H1 (cell line): ENCODE measurements around the gene SMIM41. TPM values are rescaled to one million over a fixed set of nuclear protein-coding genes. Genes with fewer than 3 reads are reported as not detected.

ENCODE experiments used
- CTCF ChIA-PET: fragments of 300-600 bp; sonication (Branson Sonifier 250); formaldehyde crosslinking; loops from one replicate; lab custom pipeline; 2021; ENCODE audit not compliant: partially characterized antibody; lab: Charles Lee
- POLR2A ChIA-PET: fragments of 300-600 bp; sonication (Branson Sonifier 250); formaldehyde crosslinking; loops from one replicate; lab custom pipeline; 2021; ENCODE audit warnings: inconsistent platforms; ENCODE audit not compliant: partially characterized antibody; lab: Charles Lee
- DNase-seq, 2 experiments: peaks; one replicate each; pipeline versions ENCODE4 v3.0.0 to v3.0.0-alpha.2; 2010 to 2022; ENCODE audit warnings: low spot score in 2 of 2, low read depth in 1 of 2, mixed read lengths in 1 of 2
- FAIRE-seq: peaks from 2 replicates; lab custom pipeline; 2011; peaks lifted over from hg19 to GRCh38; lab: Jason Lieb, UNC
- H2AFZ ChIP-seq: 2 replicates; pipeline ENCODE4 v1.8.1; 2012; ENCODE audit warnings: low read length, inconsistent platforms
- H2AK5ac ChIP-seq: 2 replicates; pipeline ENCODE4 v1.6.1; 2013; ENCODE audit warnings: low read depth, low read length
- H2BK120ac ChIP-seq: replicated peaks from 2 replicates; pipeline ENCODE3; 2013; ENCODE audit warnings: low read depth, low read length, inconsistent platforms
- H2BK12ac ChIP-seq: 2 replicates; pipeline ENCODE4 v1.6.1; 2013; ENCODE audit warnings: low read depth, low read length
- H2BK15ac ChIP-seq: 2 replicates; pipeline ENCODE4 v1.6.1; 2013; ENCODE audit warnings: low read length
- H2BK20ac ChIP-seq: 2 replicates; pipeline ENCODE4 v1.6.1; 2013; ENCODE audit warnings: low read length
- H2BK5ac ChIP-seq: 2 replicates; pipeline ENCODE4 v1.6.1; 2013; ENCODE audit warnings: low read depth, low read length
- H3K14ac ChIP-seq: 2 replicates; pipeline ENCODE4 v1.6.1; 2013; ENCODE audit warnings: inconsistent platforms; ENCODE audit not compliant: insufficient read length
- H3K18ac ChIP-seq: 2 replicates; pipeline ENCODE4 v1.6.1; 2013; ENCODE audit warnings: low read length; ENCODE audit errors: extremely low read depth
- H3K23ac ChIP-seq: 2 replicates; pipeline ENCODE4 v1.6.1; 2013; ENCODE audit warnings: inconsistent platforms; ENCODE audit not compliant: insufficient read length
- H3K23me2 ChIP-seq: 2 replicates; pipeline ENCODE4 v1.6.1; 2013; ENCODE audit warnings: low read depth, low read length
- H3K27ac ChIP-seq: 2 replicates; pipeline ENCODE4 v1.6.1; 2011; ENCODE audit warnings: low read depth, low read length, inconsistent platforms
- H3K27me3 ChIP-seq, 4 experiments: replicated peaks in 1 of 4; 1 replicate in 1 of 4; 2 replicates in 3 of 4; pipeline versions ENCODE4 v1.6.1 to v1.8.1; 2011 to 2013; ENCODE audit warnings: low read length in 3 of 4, mild to moderate bottlenecking in 3 of 4, inconsistent platforms in 2 of 4, mixed read lengths in 2 of 4, moderate library complexity in 1 of 4; ENCODE audit not compliant: control insufficient read depth in 3 of 4, insufficient read depth in 3 of 4; ENCODE audit errors: extremely low read depth in 1 of 4
- H3K36me3 ChIP-seq, 4 experiments: 2 replicates each; pipeline versions ENCODE4 v1.6.1 to v1.8.1; 2011 to 2013; ENCODE audit warnings: mild to moderate bottlenecking in 4 of 4, low read length in 3 of 4, moderate library complexity in 2 of 4, control low read depth in 1 of 4, inconsistent platforms in 1 of 4; ENCODE audit not compliant: insufficient read depth in 4 of 4, control insufficient read depth in 2 of 4
- H3K4ac ChIP-seq: replicated peaks from 2 replicates; pipeline ENCODE3; 2013; ENCODE audit warnings: low read length, low read depth, mixed read lengths, inconsistent platforms; ENCODE audit not compliant: insufficient read length
- H3K4me1 ChIP-seq, 4 experiments: replicated peaks in 1 of 4; 1 replicate in 1 of 4; 2 replicates in 3 of 4; pipeline versions ENCODE4 v1.6.1 to v1.8.1; 2011 to 2013; ENCODE audit warnings: low read length in 3 of 4, inconsistent platforms in 2 of 4, mixed read lengths in 1 of 4; ENCODE audit not compliant: insufficient read depth in 4 of 4, control insufficient read depth in 3 of 4
- H3K4me2 ChIP-seq, 2 experiments: 2 replicates each; pipeline versions ENCODE4 v1.6.1 to v1.8.1; 2011 to 2013; ENCODE audit warnings: low read depth in 2 of 2, low read length in 2 of 2, control low read depth in 1 of 2, inconsistent platforms in 1 of 2, mild to moderate bottlenecking in 1 of 2; ENCODE audit not compliant: insufficient read depth in 1 of 2
- H3K4me3 ChIP-seq, 4 experiments: fragments of 200-600, 300-600 bp in 1 of 4; sonication (generic), shearing (Covaris generic), sonication (Bioruptor Twin) in 1 of 4; 2 replicates each; pipeline versions ENCODE4 v1.5.1 to v1.8.1; 2011 to 2016; ENCODE audit warnings: low read length in 4 of 4, low read depth in 3 of 4, control low read depth in 2 of 4, inconsistent platforms in 2 of 4, mild to moderate bottlenecking in 2 of 4, mixed read lengths in 1 of 4, moderate library complexity in 1 of 4; ENCODE audit not compliant: insufficient read depth in 2 of 4; ENCODE audit errors: extremely low read depth in 1 of 4
- H3K56ac ChIP-seq: replicated peaks from 2 replicates; pipeline ENCODE3; 2013; ENCODE audit warnings: low read depth, mild to moderate bottlenecking, mixed read lengths, low read length, inconsistent platforms; ENCODE audit not compliant: insufficient read length
- H3K79me1 ChIP-seq: 2 replicates; pipeline ENCODE4 v1.6.1; 2013; ENCODE audit warnings: low read depth, low read length, control low read depth
- H3K79me2 ChIP-seq, 2 experiments: 2 replicates each; pipeline versions ENCODE4 v1.6.1 to v1.8.1; 2012 to 2013; ENCODE audit warnings: low read length in 2 of 2, mild to moderate bottlenecking in 2 of 2, inconsistent platforms in 1 of 2; ENCODE audit not compliant: insufficient read depth in 2 of 2, control insufficient read depth in 1 of 2
- H3K9ac ChIP-seq, 4 experiments: replicated peaks in 1 of 4; 1 replicate in 1 of 4; 2 replicates in 3 of 4; pipeline versions ENCODE4 v1.6.1 to v1.8.1; 2011 to 2013; ENCODE audit warnings: low read depth in 3 of 4, low read length in 3 of 4, control low read depth in 2 of 4, mild to moderate bottlenecking in 2 of 4, moderate library complexity in 2 of 4, inconsistent platforms in 1 of 4; ENCODE audit errors: extremely low read depth in 1 of 4
- H3K9me3 ChIP-seq, 2 experiments: 2 replicates each; pipeline versions ENCODE4 v1.6.1 to v1.8.1; 2012 to 2013; ENCODE audit warnings: mild to moderate bottlenecking in 2 of 2, moderate library complexity in 2 of 2, control low read depth in 1 of 2, inconsistent platforms in 1 of 2, low read depth in 1 of 2, low read length in 1 of 2, mixed read lengths in 1 of 2; ENCODE audit not compliant: insufficient read depth in 2 of 2
- H4K20me1 ChIP-seq, 2 experiments: replicated peaks in 1 of 2; 2 replicates each; pipeline versions ENCODE3 to v1.8.1; 2011 to 2013; ENCODE audit warnings: inconsistent platforms in 2 of 2, low read length in 2 of 2, mild to moderate bottlenecking in 1 of 2; ENCODE audit not compliant: insufficient read depth in 2 of 2, control insufficient read depth in 1 of 2
- H4K5ac ChIP-seq: 2 replicates; pipeline ENCODE4 v1.6.1; 2013; ENCODE audit warnings: low read length, low read depth, mixed read lengths, inconsistent platforms; ENCODE audit not compliant: insufficient read length
- H4K8ac ChIP-seq: 2 replicates; pipeline ENCODE4 v1.8.0; 2013; ENCODE audit warnings: mild to moderate bottlenecking, moderate library complexity, low read length, inconsistent platforms; ENCODE audit not compliant: insufficient read depth; ENCODE audit errors: extremely low read depth
- H4K91ac ChIP-seq: replicated peaks from 2 replicates; pipeline ENCODE3; 2013; ENCODE audit warnings: low read length, mixed read lengths, inconsistent platforms; ENCODE audit not compliant: insufficient read length
- CHD2 ChIP-seq: IDR thresholded peaks from 2 replicates; pipeline ENCODE4 v1.6.1; 2012; ENCODE audit warnings: low read length, improper control_type of control experiment
- POLR2A ChIP-seq, 2 experiments: IDR thresholded peaks; 1 replicate in 1 of 2; 2 replicates in 1 of 2; pipeline ENCODE4 v1.6.1; 2011; ENCODE audit warnings: low read depth in 2 of 2, low read length in 2 of 2, mild to moderate bottlenecking in 2 of 2; ENCODE audit errors: control extremely low read depth in 1 of 2
- SIX5 ChIP-seq: IDR thresholded peaks from 2 replicates; pipeline ENCODE4 v1.6.1; 2011; ENCODE audit warnings: mild to moderate bottlenecking, low read depth, low read length
- TAF1 ChIP-seq: IDR thresholded peaks from 2 replicates; pipeline ENCODE4 v1.6.1; 2011; ENCODE audit warnings: mild to moderate bottlenecking, low read depth, low read length
- WGBS, 2 experiments: shearing (Covaris generic) in 1 of 2; methylation state at CpG; one replicate each; pipeline versions ENCODE4 v1.1.6 to v1.1.7; 2013 to 2015; ENCODE audit warnings: low lambda C conversion rate in 2 of 2, mixed read lengths in 2 of 2, inconsistent platforms in 1 of 2, low coverage in 1 of 2, missing lambda C conversion rate in 1 of 2; ENCODE audit not compliant: insufficient replicate concordance in 2 of 2, insufficient coverage in 1 of 2, insufficient read length in 1 of 2; ENCODE audit errors: extremely low coverage in 1 of 2, missing lambda C conversion rate in 1 of 2; 5-methylcytosine and 5-hydroxymethylcytosine counted together
- polyA plus RNA-seq, 7 experiments: library from polyadenylated mRNA; depleted of rRNA in 3 of 7; stranded (reverse) in 5 of 7; unstranded in 2 of 7; fragments of >200 nt in 5 of 7; fragments of 200-250 nt in 2 of 7; gene quantifications; 1 replicate in 5 of 7; 2 replicates in 1 of 7; 4 replicates in 1 of 7; pipeline versions ENCODE4 v1.2.1 to v1.2.3, GENCODE V29; 2011 to 2013; ENCODE audit warnings: missing spikeins in 2 of 7, mixed read lengths in 2 of 7
- total RNA-seq: library from RNA; stranded (reverse); fragmentation: NEBNext Ultra II Directional; extraction: Animal tissue kit (Norgen Biotek cat#: 25700); gene quantifications from 2 replicates; pipeline ENCODE4 v1.2.1, GENCODE V29; 2021

SMIM41 gene
- total and polyA plus RNA-seq, 2 of the 8 experiments (the other 6 are each of a cell fraction or from before 2014, with no cell fraction given) = 0.28 to 0.98 TPM

- no peak for DNase-seq
- WGBS, 2 experiments = 92% methylated on average over 12 of the region's 12 CpGs; no CpG with 5 or more reads in 1 of the 2 experiments
- H3K27me3 ChIP-seq = 0 out of 7 replicates have a peak, but pooled peaks cover 0 to 2% (median 0%) of the 10 kb centered on the region in 4 experiments
- H2AFZ ChIP-seq = no peak overlapping the region
- no peak overlapping the region for H3K23ac ChIP-seq
- TF ChIP-seq CHD2 = no peak
- TF ChIP-seq TAF1 = no peak
- TF ChIP-seq SIX5 = no peak
- peak in 1 of 2 experiments; percentile 42; a peak in 1 of 3 replicates for TF ChIP-seq POLR2A (IDR thresholded peaks at IDR 0.05; ENCODE audit: control extremely low read depth in 1 of 2, low read depth in 2 of 2, low read length in 2 of 2)
- TF ChIP-seq, all 59 proteins: peak for 1
- Histone ChIP-seq H3K4me2 (no peak overlapping the region), H2BK12ac (no peak overlapping the region), H3K14ac (no peak overlapping the region), H3K4ac (no peak overlapping the region), H2BK20ac (no peak overlapping the region), H4K20me1 (peaks cover 2 to 3% of the 10 kb centered on the region in 2 experiments), H2BK15ac (no peak overlapping the region), H3K56ac (no peak overlapping the region), H2BK5ac (no peak overlapping the region), H3K79me1 (no peaks in the 10 kb centered on the region), H3K4me3 (no peak overlapping the region), H4K91ac (no peak overlapping the region), H2BK120ac (no peak overlapping the region), H3K79me2 (no peaks in the 10 kb centered on the region), H4K5ac (no peak overlapping the region), H3K4me1 (no peaks in the 10 kb centered on the region; a peak in 1 of 7 replicates), H2AK5ac (no peak overlapping the region), H3K18ac (no peak overlapping the region), H3K9me3 (no peaks in the 10 kb centered on the region), H3K36me3 (peaks cover 0 to 6% (median 4%) of the 10 kb centered on the region in 4 experiments; a peak in 4 of 8 replicates), H3K9ac (no peak overlapping the region), H3K23me2 (no peaks in the 10 kb centered on the region), H3K27ac (no peak overlapping the region), H4K8ac (no peak overlapping the region)
- CTCF ChIA-PET = interaction anchor here (0.9 to 34.1 kb wide), 15 partner anchors 8 to 267 kb away, joined by 3 to 1022 read pairs (median 3); partner anchors contain the start of gene ATG101
- POLR2A ChIA-PET = interaction anchor here (0.8 to 3.0 kb wide), 7 partner anchors 9 to 27 kb away, joined by 3 to 8 read pairs (median 3); partner anchors contain the start of genes ATG101 and NR4A1
- FAIRE-seq = no peak
These were observed 19.7 kb upstream of the SMIM41 start for GRCh38 chr12:52059582-52060497.
